Activated T-cell treated with anti-CD3 and anti-CD28 coated beads, Interleukin-2, amount 50 U/mL, for 4 hours (primary cell): Measurements from ENCODE around the gene SORCS2. TPM values are rescaled to one million over a fixed set of nuclear protein-coding genes. Genes with fewer than 3 reads are reported as not detected.

Experiments
- ATAC-seq, 2 donors: fragments of 200-7000 bp; cut with Tn5 transposase; one replicate each; pipeline ENCODE4 v1.10.0; 2021
- DNase-seq: peaks from one replicate; pipeline ENCODE4 v3.0.0-alpha.2; 2020
- H3K27me3 Mint-ChIP-seq: one replicate; pipeline ENCODE4 v1.8.0; 2021; ENCODE audit warnings: low read depth, mixed read lengths
- H3K36me3 Mint-ChIP-seq: one replicate; pipeline ENCODE4 v1.8.0; 2022; ENCODE audit warnings: mixed read lengths; ENCODE audit not compliant: insufficient read depth
- H3K4me1 Mint-ChIP-seq: one replicate; pipeline ENCODE4 v1.8.0; 2021; ENCODE audit warnings: low read depth, mixed read lengths
- H3K4me3 Mint-ChIP-seq: one replicate; pipeline ENCODE4 v1.8.0; 2021; ENCODE audit warnings: mild to moderate bottlenecking, moderate library complexity, mixed read lengths
- H3K9me3 Mint-ChIP-seq: one replicate; pipeline ENCODE4 v1.8.0; 2021; ENCODE audit warnings: mixed read lengths
- total RNA-seq, 3 donors: library from RNA; stranded (reverse); gene quantifications; one replicate each; pipeline ENCODE4 v1.2.1, GENCODE V29; 2021

Gene SORCS2
- total RNA-seq, 3 donors from 2014 or later, result 0.18 to 0.43 TPM; not detected in 1

- no peak overlapping the region for H3K4me3 Mint-ChIP-seq
Observed at GRCh38 chr4:7393601-7394575, 201.6 kb downstream of the SORCS2 start.

GRCh38 chr4:7394681-7395451 is 202.5 kb downstream of the SORCS2 start:
- H3K4me1 Mint-ChIP-seq, result no peaks in the 10 kb centered on the region
- no peaks in the 10 kb centered on the region for H3K9me3 Mint-ChIP-seq
- peaks cover 27% of the 10 kb centered on the region for H3K27me3 Mint-ChIP-seq
- DNase-seq, result no peak
- no peak for ATAC-seq
- H3K36me3 Mint-ChIP-seq, result no peaks in the 10 kb centered on the region
- H3K4me3 Mint-ChIP-seq, result no peak overlapping the region

More at GRCh38 chr4:7393601-7394575, 201.6 kb downstream of the SORCS2 start:
- no peaks in the 10 kb centered on the region for H3K4me1 Mint-ChIP-seq
- H3K9me3 Mint-ChIP-seq, result no peaks in the 10 kb centered on the region
- H3K36me3 Mint-ChIP-seq, result no peaks in the 10 kb centered on the region
- ATAC-seq (no peak), DNase-seq (no peak)
- peaks cover 26% of the 10 kb centered on the region for H3K27me3 Mint-ChIP-seq

- Mint-ChIP-seq H3K4me3 (no peak overlapping the region), H3K9me3 (peaks cover under 1% of the 10 kb centered on the region), H3K27me3 (peaks cover 32% of the 10 kb centered on the region), H3K4me1 (no peaks in the 10 kb centered on the region), H3K36me3 (no peaks in the 10 kb centered on the region)
- DNase-seq (no peak), ATAC-seq (no peak)
Observed at GRCh38 chr4:7395645-7396044, 203.3 kb downstream of the SORCS2 start.

- ATAC-seq, result no peak
Observed at GRCh38 chr4:7396186-7396910, 204.0 kb downstream of the SORCS2 start.

GRCh38 chr4:7397206-7398103 is 205.1 kb downstream of the SORCS2 start:
- no peaks in the 10 kb centered on the region for H3K4me1 Mint-ChIP-seq
- DNase-seq (no peak), ATAC-seq (no peak)
- no peaks in the 10 kb centered on the region for H3K36me3 Mint-ChIP-seq
- H3K27me3 Mint-ChIP-seq, result peaks cover 35% of the 10 kb centered on the region
- H3K4me3 Mint-ChIP-seq, result no peak overlapping the region
- H3K9me3 Mint-ChIP-seq, result peaks cover 4% of the 10 kb centered on the region

More at GRCh38 chr4:7396186-7396910, 204.0 kb downstream of the SORCS2 start:
- Mint-ChIP-seq H3K4me1 (no peaks in the 10 kb centered on the region), H3K4me3 (no peak overlapping the region), H3K27me3 (peaks cover 37% of the 10 kb centered on the region), H3K9me3 (peaks cover 4% of the 10 kb centered on the region), H3K36me3 (no peaks in the 10 kb centered on the region)
- no peak for DNase-seq

- Mint-ChIP-seq H3K4me3 (no peak overlapping the region), H3K36me3 (no peaks in the 10 kb centered on the region), H3K4me1 (no peaks in the 10 kb centered on the region), H3K27me3 (peaks cover 29% of the 10 kb centered on the region), H3K9me3 (peaks cover 4% of the 10 kb centered on the region)
- DNase-seq, result no peak
- ATAC-seq, result no peak
Observed at GRCh38 chr4:7398104-7398423, 205.7 kb downstream of the SORCS2 start.

- peaks cover 22% of the 10 kb centered on the region for H3K27me3 Mint-ChIP-seq
- H3K4me3 Mint-ChIP-seq, result no peak overlapping the region
- H3K36me3 Mint-ChIP-seq, result no peaks in the 10 kb centered on the region
- no peak for ATAC-seq
- DNase-seq, result no peak
- H3K4me1 Mint-ChIP-seq, result no peaks in the 10 kb centered on the region
- H3K9me3 Mint-ChIP-seq, result peaks cover 4% of the 10 kb centered on the region
Observed at GRCh38 chr4:7398788-7399439, 206.6 kb downstream of the SORCS2 start.

- no peaks in the 10 kb centered on the region for H3K4me1 Mint-ChIP-seq
- no peak overlapping the region for H3K4me3 Mint-ChIP-seq
- DNase-seq (no peak), ATAC-seq (no peak)
- H3K27me3 Mint-ChIP-seq, result peaks cover 22% of the 10 kb centered on the region
- no peaks in the 10 kb centered on the region for H3K36me3 Mint-ChIP-seq
- H3K9me3 Mint-ChIP-seq, result peaks cover 4% of the 10 kb centered on the region
Observed at GRCh38 chr4:7399440-7400234, 207.3 kb downstream of the SORCS2 start.

GRCh38 chr4:7400671-7401298 is 208.4 kb downstream of the SORCS2 start:
- ATAC-seq, result no peak
- Mint-ChIP-seq H3K9me3 (peaks cover 4% of the 10 kb centered on the region), H3K4me1 (no peaks in the 10 kb centered on the region)

GRCh38 chr4:7402526-7402925 is 210.2 kb downstream of the SORCS2 start:
- peaks cover 23% of the 10 kb centered on the region for H3K27me3 Mint-ChIP-seq
- no peaks in the 10 kb centered on the region for H3K36me3 Mint-ChIP-seq
- no peak overlapping the region for H3K4me3 Mint-ChIP-seq
- no peaks in the 10 kb centered on the region for H3K4me1 Mint-ChIP-seq
- DNase-seq (no peak), ATAC-seq (no peak)
- peaks cover 13% of the 10 kb centered on the region for H3K9me3 Mint-ChIP-seq

More at GRCh38 chr4:7400671-7401298, 208.4 kb downstream of the SORCS2 start:
- Mint-ChIP-seq H3K36me3 (no peaks in the 10 kb centered on the region), H3K4me3 (no peak overlapping the region), H3K27me3 (peaks cover 22% of the 10 kb centered on the region)
- no peak for DNase-seq

- DNase-seq (no peak), ATAC-seq (no peak)
- peaks cover 18% of the 10 kb centered on the region for H3K9me3 Mint-ChIP-seq
- H3K27me3 Mint-ChIP-seq, result peaks cover 23% of the 10 kb centered on the region
- no peak overlapping the region for H3K4me3 Mint-ChIP-seq
- H3K4me1 Mint-ChIP-seq, result no peaks in the 10 kb centered on the region
- H3K36me3 Mint-ChIP-seq, result no peaks in the 10 kb centered on the region
Observed at GRCh38 chr4:7403001-7403400, 210.7 kb downstream of the SORCS2 start.

GRCh38 chr4:7408166-7408565 is 215.8 kb downstream of the SORCS2 start:
- Mint-ChIP-seq H3K27me3 (peaks cover 20% of the 10 kb centered on the region), H3K4me1 (no peaks in the 10 kb centered on the region), H3K4me3 (no peak overlapping the region), H3K9me3 (peaks cover 27% of the 10 kb centered on the region), H3K36me3 (no peaks in the 10 kb centered on the region)
- ATAC-seq (no peak), DNase-seq (no peak)
